Prostate gland (tissue), 2 donors: ENCODE data around the gene MGAT5.

Experiments
- CTCF ChIP-seq, 4 experiments: fragments of 200-600 bp in 2 of 4; fragments of 450-650 bp in 2 of 4; sonication (generic) in 2 of 4; IDR thresholded peaks; 1 replicate in 3 of 4; 2 replicates in 1 of 4; pipeline ENCODE4 v1.5.1; 2016 to 2019; ENCODE audit warnings: antibody characterized with exemption in 4 of 4, mild to moderate bottlenecking in 2 of 4, moderate library complexity in 2 of 4
- POLR2A ChIP-seq: fragments of 450-650 bp; IDR thresholded peaks from one replicate; pipeline ENCODE4 v1.6.1; 2016; ENCODE audit warnings: antibody characterized with exemption, mild to moderate bottlenecking
- POLR2AphosphoS5 ChIP-seq: sonication (generic); formaldehyde crosslinking; IDR thresholded peaks from one replicate; pipeline ENCODE4 v1.6.1; 2017; ENCODE audit warnings: antibody characterized with exemption

- TF ChIP-seq CTCF (IDR thresholded peaks at IDR 0.05) (no peak), POLR2AphosphoS5 (no peak), POLR2A (no peak)
These were observed 22.7 kb downstream of the MGAT5 start for GRCh38 chr2:134276381-134277172.
